ENCODE data around the gene MAP3K10. TPM values are rescaled to one million over a fixed set of nuclear protein-coding genes. Genes with fewer than 3 reads are reported as not detected.

MAP3K10 gene
- total RNA-seq, 1 experiment from 2014 or later, result 11.8 TPM

DNA sequence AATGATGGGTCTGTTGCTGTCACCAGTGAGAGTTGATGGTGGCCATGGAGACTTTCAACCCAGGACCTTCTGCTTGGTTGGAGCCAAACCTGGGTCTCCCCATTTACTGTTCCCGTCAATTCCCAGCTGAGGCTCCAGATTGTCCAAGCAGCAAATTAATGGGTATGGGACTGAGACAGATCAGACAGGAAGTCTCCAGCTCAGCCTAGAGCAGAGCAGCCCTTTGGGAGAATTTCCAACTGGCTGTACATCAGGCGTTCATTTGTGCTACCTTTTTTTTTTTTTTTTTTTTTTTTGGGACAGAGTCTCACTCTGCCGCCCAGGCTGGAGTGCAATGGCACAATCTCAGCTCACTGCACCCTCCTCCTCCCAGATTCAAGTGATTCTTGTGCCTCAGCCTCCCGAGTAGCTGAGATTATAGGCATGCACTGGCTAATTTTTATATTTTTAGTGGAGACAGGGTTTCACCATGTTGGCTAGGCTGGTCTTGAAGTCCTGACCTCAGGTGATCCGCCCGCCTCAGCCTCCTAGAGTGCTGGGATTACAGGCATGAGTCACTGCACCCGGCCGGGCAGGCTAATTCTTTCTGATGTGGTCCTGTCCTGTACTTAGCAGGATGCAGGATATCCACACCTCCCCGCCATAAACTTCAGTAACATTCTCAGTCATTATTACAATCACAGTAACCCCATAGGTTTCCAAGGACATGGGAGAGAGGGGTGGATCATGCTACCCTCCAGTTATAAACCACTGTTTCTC, 9.3 kb downstream of the MAP3K10 start:
- H3K36me3 ChIP-seq (ENCODE audit: control insufficient read depth, insufficient read depth, low read length), result no peaks in the 10 kb centered on the region
- DNase-seq, result no peak
- no peak overlapping the region for H3K27ac Mint-ChIP-seq (ENCODE audit: unreplicated experiment)
- H3K4me3 ChIP-seq (ENCODE audit: low read depth, low read length), result no peak overlapping the region
- no peaks in the 10 kb centered on the region for H3K9me3 Mint-ChIP-seq (ENCODE audit: unreplicated experiment)
- TF ChIP-seq, protein P1, sequence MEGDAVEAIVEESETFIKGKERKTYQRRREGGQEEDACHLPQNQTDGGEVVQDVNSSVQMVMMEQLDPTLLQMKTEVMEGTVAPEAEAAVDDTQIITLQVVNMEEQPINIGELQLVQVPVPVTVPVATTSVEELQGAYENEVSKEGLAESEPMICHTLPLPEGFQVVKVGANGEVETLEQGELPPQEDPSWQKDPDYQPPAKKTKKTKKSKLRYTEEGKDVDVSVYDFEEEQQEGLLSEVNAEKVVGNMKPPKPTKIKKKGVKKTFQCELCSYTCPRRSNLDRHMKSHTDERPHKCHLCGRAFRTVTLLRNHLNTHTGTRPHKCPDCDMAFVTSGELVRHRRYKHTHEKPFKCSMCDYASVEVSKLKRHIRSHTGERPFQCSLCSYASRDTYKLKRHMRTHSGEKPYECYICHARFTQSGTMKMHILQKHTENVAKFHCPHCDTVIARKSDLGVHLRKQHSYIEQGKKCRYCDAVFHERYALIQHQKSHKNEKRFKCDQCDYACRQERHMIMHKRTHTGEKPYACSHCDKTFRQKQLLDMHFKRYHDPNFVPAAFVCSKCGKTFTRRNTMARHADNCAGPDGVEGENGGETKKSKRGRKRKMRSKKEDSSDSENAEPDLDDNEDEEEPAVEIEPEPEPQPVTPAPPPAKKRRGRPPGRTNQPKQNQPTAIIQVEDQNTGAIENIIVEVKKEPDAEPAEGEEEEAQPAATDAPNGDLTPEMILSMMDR (IDR thresholded peaks at IDR 0.05; ENCODE audit: insufficient read depth in 1 of 2, low read depth in 1 of 2, low read length in 1 of 2, severe bottlenecking in 1 of 2, unreplicated experiment in 1 of 2), result no peak
- no peaks in the 10 kb centered on the region for H3K27me3 Mint-ChIP-seq (ENCODE audit: insufficient read depth, unreplicated experiment)
- no peak overlapping the region for H3K4me3 Mint-ChIP-seq (ENCODE audit: unreplicated experiment)
- no peaks in the 10 kb centered on the region for H3K4me1 Mint-ChIP-seq (ENCODE audit: low read depth, unreplicated experiment)
- intact Hi-C loops (cut with micrococcal nuclease; ENCODE audit: unreplicated experiment), result no loop called here
- H3K36me3 Mint-ChIP-seq (ENCODE audit: insufficient read depth, unreplicated experiment), result no peaks in the 10 kb centered on the region
- no peaks in the 10 kb centered on the region for H3K4me1 ChIP-seq
- BruUV-seq (replicated peaks), result no TSS peak
- H3K9me3 ChIP-seq, result no peaks in the 10 kb centered on the region
- POLR2A ChIA-PET, result no interaction called here
- H3K27me3 ChIP-seq (replicated peaks; ENCODE audit: control insufficient read depth, insufficient read depth, low read length), result no peaks in the 10 kb centered on the region
- CTCF ChIA-PET, result interaction anchor here (0.6 to 1.0 kb wide), 2 partner anchors 62 to 304 kb away, joined by 3 read pairs; no protein-coding TSS in a partner anchor

DNA sequence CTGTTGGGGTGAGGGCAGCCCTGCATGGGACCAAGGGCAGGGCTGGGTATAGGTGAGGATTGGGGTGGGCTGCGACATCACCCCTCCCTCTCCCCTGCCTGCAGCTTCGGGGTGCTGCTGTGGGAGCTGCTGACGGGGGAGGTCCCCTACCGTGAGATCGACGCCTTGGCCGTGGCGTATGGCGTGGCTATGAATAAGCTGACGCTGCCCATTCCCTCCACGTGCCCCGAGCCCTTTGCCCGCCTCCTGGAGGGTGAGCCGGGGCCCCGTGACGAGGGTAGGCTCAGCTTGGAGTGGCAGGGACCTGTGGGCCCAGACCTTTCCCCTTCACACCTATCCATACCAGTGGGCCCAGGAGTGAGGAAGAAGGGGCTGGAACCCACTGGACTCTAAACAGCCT, 13.2 kb downstream of the MAP3K10 start:
- intact Hi-C loops (cut with micrococcal nuclease; ENCODE audit: unreplicated experiment), result no loop called here
- CTCF ChIA-PET, result interaction anchor here (1.4 kb wide), 1 partner anchor 13 kb away, joined by 3 read pairs; the partner anchor contains the start of gene TTC9B

DNA sequence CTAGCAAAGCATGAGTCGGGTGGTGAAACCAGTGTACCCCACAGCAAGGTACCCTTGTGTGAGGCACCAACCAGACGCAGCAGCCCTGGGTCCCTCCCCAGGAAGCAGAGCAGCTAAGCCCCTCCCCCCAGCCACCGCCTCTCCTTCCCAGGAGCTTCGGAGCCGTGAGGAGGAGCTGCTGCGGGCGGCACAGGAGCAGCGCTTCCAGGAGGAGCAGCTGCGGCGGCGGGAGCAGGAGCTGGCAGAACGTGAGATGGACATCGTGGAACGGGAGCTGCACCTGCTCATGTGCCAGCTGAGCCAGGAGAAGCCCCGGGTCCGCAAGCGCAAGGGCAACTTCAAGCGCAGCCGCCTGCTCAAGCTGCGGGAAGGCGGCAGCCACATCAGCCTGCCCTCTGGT, 14.5 kb downstream of the MAP3K10 start:
- Mint-ChIP-seq H3K4me1 (ENCODE audit: low read depth, unreplicated experiment) (no peaks in the 10 kb centered on the region), H3K27me3 (ENCODE audit: insufficient read depth, unreplicated experiment) (no peaks in the 10 kb centered on the region), H3K4me3 (ENCODE audit: unreplicated experiment) (no peak overlapping the region), H3K36me3 (ENCODE audit: insufficient read depth, unreplicated experiment) (no peaks in the 10 kb centered on the region), H3K27ac (ENCODE audit: unreplicated experiment) (no peak overlapping the region), H3K9me3 (ENCODE audit: unreplicated experiment) (no peaks in the 10 kb centered on the region)
- intact Hi-C loops (cut with micrococcal nuclease; ENCODE audit: unreplicated experiment), result no loop called here
- no peaks in the 10 kb centered on the region for H3K27me3 ChIP-seq (replicated peaks; ENCODE audit: control insufficient read depth, insufficient read depth, low read length)
- H3K4me3 ChIP-seq (ENCODE audit: low read depth, low read length), result no peak overlapping the region
- CTCF ChIA-PET, result no interaction called here
- no peaks in the 10 kb centered on the region for H3K9me3 ChIP-seq
- no TSS peak for BruUV-seq (replicated peaks)
- POLR2A ChIA-PET, result interaction anchor here (0.6 kb wide), 1 partner anchor 1372 kb away, joined by 3 read pairs; no protein-coding TSS in a partner anchor
- DNase-seq, result no peak
- TF ChIP-seq, protein P1 (IDR thresholded peaks at IDR 0.05; ENCODE audit: insufficient read depth in 1 of 2, low read depth in 1 of 2, low read length in 1 of 2, severe bottlenecking in 1 of 2, unreplicated experiment in 1 of 2), result no peak
- H3K36me3 ChIP-seq (ENCODE audit: control insufficient read depth, insufficient read depth, low read length), result no peaks in the 10 kb centered on the region; the same call in 1 of the 2 replicates
- H3K4me1 ChIP-seq, result no peaks in the 10 kb centered on the region

More for the DNA sequence above, 13.2 kb downstream of the MAP3K10 start:
- H3K4me3 ChIP-seq (ENCODE audit: low read depth, low read length), result no peak overlapping the region
- Mint-ChIP-seq H3K27ac (ENCODE audit: unreplicated experiment) (no peak overlapping the region), H3K4me1 (ENCODE audit: low read depth, unreplicated experiment) (no peaks in the 10 kb centered on the region), H3K27me3 (ENCODE audit: insufficient read depth, unreplicated experiment) (no peaks in the 10 kb centered on the region), H3K9me3 (ENCODE audit: unreplicated experiment) (no peaks in the 10 kb centered on the region), H3K4me3 (ENCODE audit: unreplicated experiment) (no peak overlapping the region), H3K36me3 (ENCODE audit: insufficient read depth, unreplicated experiment) (no peaks in the 10 kb centered on the region)
- no peak for DNase-seq
- TF ChIP-seq, protein P1 (IDR thresholded peaks at IDR 0.05; ENCODE audit: insufficient read depth in 1 of 2, low read depth in 1 of 2, low read length in 1 of 2, severe bottlenecking in 1 of 2, unreplicated experiment in 1 of 2), result no peak
- H3K4me1 ChIP-seq, result no peaks in the 10 kb centered on the region
- no TSS peak for BruUV-seq (replicated peaks)
- POLR2A ChIA-PET, result no interaction called here
- no peaks in the 10 kb centered on the region for H3K27me3 ChIP-seq (replicated peaks; ENCODE audit: control insufficient read depth, insufficient read depth, low read length)
- no peaks in the 10 kb centered on the region for H3K9me3 ChIP-seq
- H3K36me3 ChIP-seq (ENCODE audit: control insufficient read depth, insufficient read depth, low read length), result no peaks in the 10 kb centered on the region; the same call in 1 of the 2 replicates

Measured in Caco-2 (cell line).